Occipital lobe (tissue), 2 donors: ENCODE results near the gene PRELP. TPM values are rescaled to one million over a fixed set of nuclear protein-coding genes. Genes with fewer than 3 reads are reported as not detected.
A peak's percentile ranks its signal among the peaks of the same experiment; 100 is the strongest.

Source experiments
- DNase-seq: peaks from one replicate; lab custom pipeline; 2025; lab: John Stamatoyannopoulos, UW
- total RNA-seq: library from RNA; depleted of rRNA; stranded (reverse); fragments of >200 nt; gene quantifications from one replicate; pipeline ENCODE4 v1.2.3, GENCODE V29; 2014

The PRELP gene
- total RNA-seq, 1 donor from 2014 or later: 0.16 TPM

DNA sequence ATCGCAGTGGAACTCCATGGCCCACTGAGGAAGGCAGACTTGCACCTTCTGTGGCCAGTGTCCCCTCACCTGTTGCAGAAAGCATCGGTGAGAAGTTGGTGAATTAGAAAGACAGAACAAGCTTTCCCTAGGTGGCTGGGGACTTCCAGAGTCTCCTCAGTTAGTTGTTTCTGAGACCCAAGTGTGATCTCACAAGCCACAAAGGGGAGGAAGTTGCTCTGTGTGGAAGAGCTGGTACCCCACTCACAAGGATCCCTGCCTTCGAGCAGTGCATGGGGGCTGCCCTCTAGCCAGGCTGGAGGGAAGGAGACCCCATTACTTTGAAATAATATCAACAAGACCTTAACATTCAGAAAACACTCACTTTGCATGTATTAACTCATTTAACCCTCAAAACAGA lies 2.1 kb downstream of the PRELP start:
- no peak for DNase-seq

DNA sequence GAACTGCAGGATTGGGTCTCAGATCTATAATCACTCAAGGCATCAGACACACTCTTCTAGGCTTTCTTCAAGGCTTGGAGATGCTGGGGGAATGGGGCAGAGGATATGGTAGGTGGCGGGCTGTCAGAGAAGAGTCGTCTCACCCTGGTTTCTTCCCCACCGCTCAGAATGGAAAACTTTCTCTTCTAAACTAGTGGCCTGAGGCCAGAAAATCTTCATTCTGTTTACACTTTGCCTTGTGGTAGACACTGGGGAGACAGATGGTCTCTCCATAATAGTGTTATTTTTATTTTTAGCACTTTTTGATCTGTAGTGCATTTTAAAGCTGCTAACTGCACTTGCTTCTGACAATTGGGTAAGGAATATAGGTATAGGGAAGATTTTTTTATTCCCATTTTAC lies 2.6 kb downstream of the PRELP start:
- DNase-seq: no peak

- DNase-seq: no peak
Measured at GRCh38 chr1:203478986-203479385, 3.4 kb downstream of the PRELP start.

DNA sequence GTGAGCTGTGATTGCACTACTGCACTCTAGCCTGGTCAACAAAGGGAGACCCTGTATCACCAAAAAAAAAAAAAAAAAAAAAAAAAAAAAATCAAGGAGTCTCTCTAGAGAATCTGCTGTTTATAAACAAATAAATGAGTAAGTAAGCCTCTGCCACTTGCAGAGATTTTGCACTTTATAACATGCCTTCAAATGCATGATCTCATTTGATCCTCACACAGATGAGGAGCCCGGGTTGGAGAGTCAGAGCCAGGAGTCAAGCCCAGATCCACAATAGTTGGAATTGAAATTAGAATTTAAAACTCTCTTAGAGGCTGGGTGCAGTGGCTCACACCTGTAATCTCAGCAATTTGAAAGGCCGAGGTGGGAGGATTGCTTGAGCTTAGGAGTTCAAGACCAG lies 4.0 kb downstream of the PRELP start:
- DNase-seq: no peak

DNA sequence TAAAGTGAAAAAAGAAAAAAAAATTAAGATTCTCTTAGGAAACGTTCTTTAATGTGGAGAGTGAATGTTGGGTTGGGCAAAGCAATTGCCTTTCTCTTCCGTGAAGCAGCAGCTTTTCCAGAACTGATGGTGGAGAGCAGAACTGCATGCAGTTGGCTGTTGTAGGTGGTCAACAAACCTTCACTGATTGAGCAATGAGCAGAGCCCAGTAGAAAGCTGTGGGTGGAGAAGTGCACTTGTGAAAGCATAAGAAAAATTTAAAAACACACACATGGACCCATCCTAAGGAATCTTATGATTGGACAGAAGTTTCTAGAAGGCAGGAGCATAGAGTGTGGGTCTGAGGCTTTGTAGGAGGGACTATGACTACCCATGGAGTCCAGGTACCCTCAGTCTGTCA lies 4.5 kb downstream of the PRELP start:
- DNase-seq: no peak

DNA sequence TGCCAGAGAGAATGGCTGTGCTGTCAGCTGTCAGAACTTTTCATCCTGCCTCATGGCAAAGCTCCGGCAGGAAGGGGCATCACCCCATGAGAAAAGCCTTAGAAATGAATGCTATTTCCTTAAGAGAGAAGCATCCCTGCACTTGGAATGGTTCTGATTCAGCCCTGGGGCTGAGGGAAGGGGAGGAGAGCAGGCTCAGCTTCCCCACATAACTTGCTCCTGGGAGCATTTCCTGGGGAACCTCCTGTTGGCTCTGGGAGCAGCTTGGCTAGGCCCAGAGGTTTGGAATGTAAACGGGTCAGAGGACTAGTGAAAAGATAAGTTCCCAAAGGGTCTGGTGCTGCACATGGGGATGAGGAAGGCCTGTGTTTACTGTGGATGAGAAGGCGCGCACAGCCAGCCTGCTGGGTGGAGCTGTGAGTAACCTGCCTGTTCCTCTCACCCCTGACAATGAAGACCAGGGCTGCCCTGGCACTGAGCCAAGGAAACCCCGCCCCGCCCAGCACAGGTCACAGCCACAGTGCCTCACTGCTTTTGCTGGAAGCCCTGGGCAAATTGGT lies 5.0 kb downstream of the PRELP start:
- no peak for DNase-seq

GRCh38 chr1:203481196-203481595 lies 5.6 kb downstream of the PRELP start:
- no peak for DNase-seq

DNA sequence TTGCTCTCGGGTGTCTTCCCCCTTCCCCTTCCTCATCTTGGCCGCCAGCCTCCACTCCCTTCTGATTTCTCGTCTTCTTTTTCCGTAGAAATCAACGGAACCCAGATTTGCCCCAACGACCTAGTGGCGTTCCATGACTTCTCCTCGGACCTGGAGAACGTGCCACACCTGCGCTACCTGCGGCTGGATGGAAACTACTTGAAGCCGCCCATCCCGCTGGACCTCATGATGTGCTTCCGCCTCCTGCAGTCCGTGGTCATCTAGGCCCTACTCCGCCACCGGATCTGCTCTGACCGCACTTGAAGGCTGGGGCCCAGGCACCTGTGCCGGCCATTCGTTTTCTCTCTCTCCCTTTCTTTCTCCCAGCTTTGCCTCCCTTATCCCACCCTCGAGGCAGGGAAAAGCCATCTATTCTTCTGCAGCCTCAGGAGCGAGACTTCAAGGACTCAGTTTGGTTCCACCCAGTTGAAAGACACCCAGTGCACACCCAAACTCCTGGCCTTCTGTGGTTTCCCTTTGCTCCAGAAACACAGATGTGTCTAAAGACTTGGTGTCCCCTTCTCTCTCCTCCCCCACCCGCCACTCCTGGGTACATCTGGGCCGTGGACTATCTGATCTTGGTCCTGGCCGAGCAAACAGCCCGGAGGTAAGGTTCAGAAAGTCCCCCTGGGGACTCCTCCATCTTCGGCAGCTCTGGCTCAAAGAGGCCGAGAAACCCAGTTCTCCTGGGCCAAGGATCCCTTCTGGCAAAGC lies 11.2 kb downstream of the PRELP start:
- no peak for DNase-seq

DNA sequence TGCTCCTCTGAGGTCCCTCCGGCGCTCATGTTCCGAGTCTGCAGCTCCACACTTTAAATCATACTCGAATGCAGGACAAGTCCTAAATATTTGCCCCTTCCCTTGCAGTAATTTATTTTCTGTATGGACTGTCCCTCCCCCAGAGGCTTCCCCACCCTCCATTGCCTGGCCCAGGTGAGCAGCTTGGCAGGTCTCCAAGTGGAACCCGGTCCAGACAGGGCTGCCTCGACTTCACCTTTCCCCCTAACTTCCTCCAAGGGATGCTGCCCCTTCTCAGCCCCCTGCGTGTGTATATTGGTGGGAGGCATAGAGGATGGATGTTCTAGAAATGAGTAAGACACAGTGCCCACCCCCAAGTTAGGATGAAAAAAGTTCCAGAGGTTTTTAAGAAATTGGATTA lies 12.9 kb downstream of the PRELP start:
- DNase-seq: no peak

DNA sequence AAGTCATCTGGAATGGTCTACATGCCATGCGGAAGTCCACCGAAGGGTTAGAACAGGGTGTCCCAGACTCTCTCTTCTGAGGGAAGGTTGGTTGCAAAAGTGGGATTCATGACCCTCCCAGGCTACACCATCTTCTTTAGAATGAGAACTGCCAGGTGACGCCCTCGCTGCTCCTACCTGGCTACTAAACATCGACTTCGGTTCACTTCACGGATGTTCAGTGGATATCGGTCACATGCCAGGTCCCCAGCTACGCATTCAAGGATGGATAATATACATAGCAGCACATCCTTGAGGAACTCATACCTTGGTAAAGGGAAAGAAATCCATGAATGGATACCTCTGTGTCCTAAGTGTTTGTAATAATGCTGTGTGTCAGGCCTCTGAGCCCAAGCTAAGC lies 15.0 kb downstream of the PRELP start:
- DNase-seq: no peak

DNA sequence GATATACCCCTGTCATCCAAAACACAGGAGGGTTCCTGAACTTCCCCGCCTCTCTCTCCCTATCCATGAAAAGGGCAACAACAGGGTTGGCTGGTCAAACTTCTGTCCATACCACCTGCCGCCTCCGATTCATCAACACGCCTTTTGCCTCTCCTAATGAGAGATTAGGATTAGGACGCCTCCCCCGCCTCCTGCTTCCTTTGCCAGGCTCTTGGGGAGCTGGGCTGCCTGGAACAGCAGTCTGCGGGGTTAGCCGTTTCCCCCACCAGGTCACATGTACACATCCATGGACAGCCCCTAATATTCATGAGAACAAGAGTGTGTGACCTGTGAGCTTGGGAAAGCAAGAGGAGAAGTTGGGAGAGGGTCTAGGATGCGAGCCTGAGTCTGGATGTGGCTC lies 16.1 kb downstream of the PRELP start:
- no peak for DNase-seq

DNA sequence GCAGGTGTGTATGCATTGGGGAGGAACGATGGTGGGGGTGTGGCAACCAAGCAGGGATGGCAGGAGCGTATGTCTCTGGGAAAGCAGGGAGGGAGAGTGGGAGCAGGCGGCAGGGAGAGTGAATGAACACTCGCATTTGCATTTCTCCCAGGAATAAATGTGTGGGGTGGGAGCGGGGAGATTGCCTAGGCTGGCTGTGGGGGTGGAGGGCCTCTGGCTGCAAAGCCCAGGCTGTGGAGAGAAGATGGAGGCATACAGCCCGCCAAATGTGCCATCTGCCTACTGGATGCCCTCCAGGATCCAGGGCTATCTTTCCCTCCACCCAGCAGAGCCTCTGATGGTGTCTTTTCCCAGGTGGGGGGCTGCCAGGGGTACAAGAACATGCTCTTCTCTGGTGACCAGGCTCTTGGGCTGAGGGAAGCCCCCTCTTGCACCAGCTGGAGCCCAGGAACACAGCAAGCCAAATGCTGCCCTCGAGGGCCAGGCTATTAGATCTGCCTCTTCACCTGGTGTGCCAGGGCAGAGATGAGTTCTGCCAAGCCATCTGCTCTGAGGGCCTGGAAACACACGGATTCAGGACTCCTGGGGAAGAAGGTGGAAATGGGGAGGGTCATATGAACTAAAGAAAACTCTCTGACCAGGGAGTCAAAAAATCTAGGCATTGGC lies 16.6 kb downstream of the PRELP start:
- DNase-seq: peak; percentile 52

- DNase-seq: no peak
Measured at GRCh38 chr1:203492748-203493130, 17.1 kb downstream of the PRELP start.

GRCh38 chr1:203493901-203494300 lies 18.3 kb downstream of the PRELP start, which contains the start of gene OPTC:
OPTC (plus strand) TSS chr1:203494153; CDS start chr1:203496006, 1,853 bp downstream.
- DNase-seq: no peak

DNA sequence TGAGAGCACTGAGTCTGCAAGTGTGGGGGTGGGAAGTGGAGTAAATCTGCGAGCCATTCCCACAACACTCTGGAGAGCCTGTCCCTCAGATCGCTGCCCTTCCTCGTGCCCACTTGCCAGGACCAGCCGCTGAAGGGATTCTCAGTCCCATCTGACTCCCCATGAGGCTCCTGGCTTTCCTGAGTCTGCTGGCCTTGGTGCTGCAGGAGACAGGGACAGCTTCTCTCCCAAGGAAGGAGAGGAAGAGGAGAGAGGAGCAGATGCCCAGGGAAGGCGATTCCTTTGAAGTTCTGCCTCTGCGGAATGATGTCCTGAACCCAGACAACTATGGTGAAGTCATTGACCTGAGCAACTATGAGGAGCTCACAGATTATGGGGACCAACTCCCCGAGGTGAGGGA lies 20.2 kb downstream of the PRELP start:
- DNase-seq: no peak

DNA sequence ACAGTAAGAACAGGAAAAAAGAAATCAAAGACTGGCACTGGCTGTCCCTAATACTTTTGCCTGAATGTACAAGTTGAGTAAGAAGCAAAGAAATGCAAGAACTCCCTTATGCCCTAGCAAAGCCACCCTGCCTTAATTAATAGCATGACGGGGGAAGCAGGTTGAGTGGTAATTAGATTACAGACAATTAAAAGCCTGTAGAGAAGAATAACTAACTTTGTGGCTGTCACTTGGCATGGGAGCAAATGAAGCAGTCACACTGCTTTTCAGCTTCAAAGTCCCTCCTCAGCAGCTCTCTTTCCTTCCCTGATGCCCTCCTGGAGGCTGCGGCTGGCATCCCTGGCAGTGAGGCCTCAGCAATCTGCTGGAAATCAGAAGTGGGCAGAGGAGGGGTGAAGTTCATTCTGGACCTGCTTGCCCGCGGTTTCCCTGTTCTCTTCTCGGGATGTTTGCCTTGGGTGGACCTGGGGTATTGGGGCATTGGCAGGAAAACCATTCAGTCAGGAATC lies 21.7 kb downstream of the PRELP start:
- no peak for DNase-seq

DNA sequence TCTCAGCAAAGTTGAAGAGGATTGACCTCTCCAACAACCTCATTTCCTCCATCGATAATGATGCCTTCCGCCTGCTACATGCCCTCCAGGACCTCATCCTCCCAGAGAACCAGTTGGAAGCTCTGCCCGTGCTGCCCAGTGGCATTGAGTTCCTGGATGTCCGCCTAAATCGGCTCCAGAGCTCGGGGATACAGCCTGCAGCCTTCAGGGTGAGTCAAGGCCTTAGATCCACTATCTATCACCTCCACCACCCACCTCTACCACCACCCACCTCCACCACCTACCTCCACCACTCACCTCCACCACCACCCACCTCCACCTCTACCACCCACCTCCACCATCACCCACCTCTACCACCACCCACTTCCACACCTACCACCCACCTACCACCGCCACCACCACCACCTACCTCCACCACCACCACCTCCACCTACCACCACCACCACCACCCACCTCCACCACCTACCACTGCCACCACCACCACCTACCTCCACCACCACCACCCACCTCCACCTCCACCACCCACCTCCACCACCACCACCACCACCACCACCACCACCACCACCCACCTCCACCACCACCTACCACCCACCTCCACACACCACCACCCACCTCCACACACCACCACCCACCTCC lies 24.2 kb downstream of the PRELP start:
- DNase-seq: no peak

- no peak for DNase-seq
Measured at GRCh38 chr1:203500279-203500678, 24.7 kb downstream of the PRELP start.

DNA sequence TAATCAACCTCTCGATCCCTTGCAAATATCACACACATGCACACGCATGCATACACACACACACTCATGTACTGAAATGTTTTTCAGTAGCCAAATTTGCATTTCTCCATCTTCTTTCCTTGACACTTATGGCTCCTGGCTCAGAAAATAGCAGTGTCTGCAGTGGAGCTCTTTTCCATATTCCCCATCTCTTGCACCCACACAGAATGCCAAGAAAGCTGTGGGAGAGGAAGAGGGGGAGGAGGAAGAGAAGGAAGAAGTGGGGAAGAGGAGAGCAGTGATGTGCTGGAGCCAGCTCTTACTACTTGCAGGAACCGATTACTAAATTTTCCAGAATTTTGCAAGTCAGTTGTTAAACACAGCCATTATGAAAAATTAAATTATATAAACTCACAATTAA lies 28.2 kb downstream of the PRELP start:
- DNase-seq: no peak

GRCh38 chr1:203504400-203505250 lies 29.0 kb downstream of the PRELP start:
- DNase-seq: peak; percentile 45

- DNase-seq: no peak
Measured at GRCh38 chr1:203505526-203506204, 30.1 kb downstream of the PRELP start.
